Measurements from ENCODE around the gene PRR20G.
"Not testable (repeated sequence)": the region's sequence is repeated elsewhere in the genome, so short reads cannot be mapped to it uniquely, and the experiment has no call there.

PRR20G gene

DNA sequence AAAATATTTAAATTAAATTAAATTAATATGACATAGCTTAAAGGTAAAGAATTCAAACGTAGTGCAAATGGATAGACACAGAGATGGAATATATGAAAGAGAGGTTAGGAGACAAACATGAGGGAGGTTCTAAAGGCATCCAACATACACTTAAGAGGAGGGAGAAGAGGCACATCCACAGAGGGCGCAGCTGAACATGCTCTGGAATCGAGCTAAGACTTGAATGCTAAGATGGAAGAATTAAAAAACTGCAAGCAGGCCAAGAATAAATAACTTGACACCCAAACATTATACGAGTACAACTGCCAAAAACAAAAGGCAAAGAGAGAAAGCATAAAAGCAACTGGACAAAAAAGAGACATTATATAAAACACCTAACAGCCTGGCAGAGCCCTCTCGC is 9.1 kb upstream of the PRR20G start:
- no peak for DNase-seq

- no peak for DNase-seq
Observed at GRCh38 chr3:127296166-127296565, 8.3 kb upstream of the PRR20G start.

DNA sequence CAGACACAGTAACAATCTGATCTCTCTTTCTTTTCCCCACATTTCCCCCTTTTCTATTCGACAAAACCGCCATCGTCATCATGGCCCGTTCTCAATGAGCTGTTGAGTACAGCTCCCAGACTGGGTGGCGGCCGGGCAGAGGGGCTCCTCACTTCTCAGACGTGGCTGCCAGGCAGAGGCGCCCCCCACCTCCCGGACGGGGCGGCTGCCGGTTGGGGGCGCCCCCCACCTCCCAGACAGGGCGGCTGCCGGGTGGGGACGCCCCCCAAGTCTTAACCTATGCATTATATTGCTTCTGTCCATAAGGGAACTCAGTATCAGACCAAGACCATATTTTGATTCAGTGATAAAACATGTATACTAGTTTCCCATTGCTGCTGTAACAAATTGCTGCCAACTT is 5.8 kb upstream of the PRR20G start:
- not testable (repeated sequence) for DNase-seq

DNA sequence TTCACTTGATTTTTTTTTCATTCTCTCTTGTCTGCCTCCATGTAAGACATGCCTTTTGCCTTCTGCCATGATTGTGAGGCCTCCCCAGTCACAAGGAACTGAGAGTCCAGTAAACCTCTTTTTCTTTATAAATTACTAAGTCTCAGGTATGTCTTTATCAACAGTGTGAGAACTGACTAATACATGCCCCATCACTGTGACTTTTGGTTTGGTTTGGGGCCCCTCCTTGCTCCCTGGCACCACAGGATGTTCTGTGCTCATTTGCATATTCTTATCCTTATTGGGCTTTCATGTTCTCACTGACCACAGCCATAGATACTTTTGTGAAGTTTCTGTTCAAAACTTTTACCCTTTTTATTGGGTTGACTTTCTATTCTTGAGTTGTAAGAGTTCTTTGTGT is 3.8 kb upstream of the PRR20G start:
- DNase-seq, result no peak

GRCh38 chr3:127291114-127291513 is 3.3 kb upstream of the PRR20G start:
- DNase-seq, result no peak

- DNase-seq, result no peak
Observed at GRCh38 chr3:127289706-127290575, 2.1 kb upstream of the PRR20G start.

DNA sequence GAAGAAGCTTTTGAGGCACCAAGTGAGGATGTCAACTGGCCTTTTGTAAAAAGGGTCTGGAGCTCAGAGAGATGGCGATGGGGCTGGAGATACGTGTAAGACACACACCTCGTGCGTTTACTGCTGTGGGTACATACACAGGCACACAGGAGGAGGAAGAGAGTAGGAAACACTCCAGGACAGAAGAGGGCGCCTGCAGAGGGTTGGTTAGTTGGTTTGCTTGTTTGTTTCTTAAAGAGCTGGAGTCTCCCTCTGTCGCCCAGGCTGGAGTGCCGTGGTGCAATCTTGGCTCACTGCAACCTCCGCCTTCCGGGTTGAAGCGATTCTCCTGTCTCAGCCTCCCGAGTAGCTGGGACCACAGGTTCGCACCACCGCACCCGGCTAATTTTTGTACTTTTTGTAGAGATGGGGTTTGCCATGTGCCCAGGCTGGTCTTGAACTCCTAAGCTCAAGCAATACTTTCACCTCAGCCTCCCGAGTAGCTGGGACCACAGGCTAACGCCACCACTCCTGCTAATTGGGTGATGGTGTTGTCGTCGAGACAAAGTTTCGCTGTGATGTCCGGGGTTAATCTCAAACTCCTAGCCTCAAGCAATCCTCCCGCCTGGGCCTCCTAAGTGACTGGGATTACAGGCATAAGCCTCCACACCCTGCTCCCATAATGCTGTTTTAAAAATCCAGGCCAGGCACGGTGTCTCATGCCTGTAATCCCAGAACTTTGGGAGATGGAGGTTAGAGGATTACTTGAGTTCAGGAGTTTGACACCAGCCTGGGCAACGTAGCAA is 1.3 kb upstream of the PRR20G start:
- no peak for DNase-seq

DNA sequence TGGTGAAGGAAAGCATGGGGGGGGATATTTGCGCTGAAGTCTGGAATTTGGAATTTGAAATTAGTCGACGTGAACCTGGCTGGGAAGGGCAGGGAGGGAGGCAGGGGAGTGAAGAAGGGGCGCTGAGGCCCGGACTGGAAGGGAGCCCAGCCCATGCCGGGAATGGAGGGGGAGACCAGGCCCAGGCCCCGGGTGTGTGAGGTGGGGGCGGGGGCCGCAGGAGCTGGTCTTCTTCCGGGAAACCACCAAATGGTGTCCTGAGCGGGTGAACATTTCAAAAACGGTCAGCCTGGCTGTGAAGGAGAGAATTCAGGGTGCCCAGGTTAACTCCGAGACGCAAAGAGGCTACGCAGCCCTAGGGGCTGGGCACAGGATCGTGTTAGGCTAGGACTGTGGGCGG is 497 bp upstream of the PRR20G start:
- DNase-seq, result no peak

DNA sequence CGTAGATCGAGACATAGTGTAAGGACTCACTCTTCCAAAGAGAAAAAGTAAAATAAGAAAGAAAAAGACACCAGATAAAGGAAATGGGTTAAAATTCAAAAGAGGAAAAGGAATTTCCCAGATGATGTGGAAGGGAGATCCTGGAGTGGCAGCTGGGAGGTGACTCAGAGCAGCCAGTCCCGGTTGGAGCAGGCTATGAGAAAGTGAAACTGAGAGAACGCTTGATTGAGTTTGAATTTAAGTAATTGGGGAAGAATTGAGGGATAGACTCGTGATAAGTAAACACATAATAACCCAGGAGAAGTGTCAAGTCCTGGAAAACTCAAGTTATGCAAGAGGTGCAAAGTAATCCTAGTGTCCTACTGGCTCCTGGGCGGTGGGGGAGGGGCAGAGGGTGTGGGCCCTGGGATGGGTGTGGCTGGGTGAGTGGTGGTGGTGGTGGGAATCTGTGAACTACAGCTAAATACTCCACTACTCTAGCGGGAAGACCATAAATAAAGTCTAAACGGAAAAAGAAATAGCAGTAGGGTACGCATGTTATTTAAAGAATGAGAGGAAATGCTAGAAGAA is 1.2 kb downstream of the PRR20G start:
- DNase-seq, result no peak

DNA sequence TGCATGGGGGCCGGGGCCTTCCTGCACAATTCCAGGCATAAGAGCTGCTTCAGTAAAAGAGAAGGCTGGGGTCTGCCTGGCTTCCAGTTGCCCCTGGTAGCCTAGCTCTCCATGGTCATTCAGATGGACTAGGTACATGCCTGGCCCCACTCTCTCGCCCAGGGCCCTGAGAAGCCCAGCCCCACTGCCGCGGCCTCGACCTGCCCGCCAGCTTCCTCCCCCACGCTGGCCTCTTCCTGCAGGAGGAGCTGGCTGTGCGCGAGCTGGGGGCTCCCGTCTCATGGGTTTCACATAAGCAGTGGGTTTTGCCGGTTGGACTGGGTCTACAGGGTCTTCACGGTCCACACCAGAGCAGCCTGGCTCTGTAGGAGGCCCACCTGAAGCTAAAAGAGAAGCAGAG is 3.6 kb downstream of the PRR20G start:
- DNase-seq, result no peak

GRCh38 chr3:127277561-127277960 is 10.3 kb downstream of the PRR20G start:
- DNase-seq, result no peak

- no peak for DNase-seq
Observed at GRCh38 chr3:127276995-127277394, 10.9 kb downstream of the PRR20G start.

DNA sequence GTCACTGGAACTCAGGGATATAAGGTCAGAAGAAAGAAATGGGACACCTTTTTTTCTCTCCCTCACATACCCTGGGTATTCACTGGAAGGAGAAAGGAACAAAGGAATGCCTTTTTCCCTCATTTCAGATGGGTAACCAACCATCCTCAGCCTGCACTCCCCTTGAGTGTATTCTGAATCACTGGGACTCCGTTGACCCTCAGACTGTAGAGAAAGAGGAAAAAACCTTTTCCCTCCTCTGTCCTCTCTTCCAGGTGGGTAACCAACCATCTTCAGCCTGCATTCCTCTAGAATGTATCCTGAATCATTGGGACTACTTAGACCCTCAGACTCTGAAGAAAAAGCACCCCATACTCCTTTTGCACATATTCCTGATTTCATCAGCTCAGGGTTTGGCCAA is 11.4 kb downstream of the PRR20G start:
- no peak for DNase-seq

GRCh38 chr3:127275287-127275781 is 12.5 kb downstream of the PRR20G start:
- DNase-seq, result no peak

- DNase-seq, result no peak
Observed at GRCh38 chr3:127274200-127274760, 13.6 kb downstream of the PRR20G start.

- DNase-seq, result no peak
Observed at GRCh38 chr3:127273206-127273605, 14.6 kb downstream of the PRR20G start.

- no peak for DNase-seq
Observed at GRCh38 chr3:127266186-127266585, 21.7 kb downstream of the PRR20G start.

- no peak for DNase-seq
Observed at GRCh38 chr3:127265581-127265981, 22.3 kb downstream of the PRR20G start.

GRCh38 chr3:127264794-127265514 is 22.9 kb downstream of the PRR20G start:
- DNase-seq, result no peak

DNA sequence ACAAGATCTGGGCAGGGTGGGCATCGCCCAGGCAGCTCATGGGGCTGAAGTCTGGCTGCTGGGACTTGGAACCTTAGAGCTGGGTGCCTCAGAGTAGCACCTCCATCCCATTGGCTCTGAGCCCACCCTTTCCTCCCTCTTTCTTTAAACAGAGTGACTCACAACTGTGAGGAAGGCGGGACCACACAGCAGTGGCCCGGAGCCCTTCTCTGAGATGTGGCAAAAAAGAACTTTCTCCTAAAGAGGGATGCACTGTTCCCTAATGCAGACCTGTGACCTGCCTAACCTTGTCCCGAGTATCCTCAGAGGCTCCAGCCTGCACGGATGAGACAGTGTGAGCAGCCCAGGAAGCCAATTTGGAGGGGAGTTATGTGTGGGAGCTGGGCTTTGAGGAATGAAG is 23.6 kb downstream of the PRR20G start:
- no peak for DNase-seq

GRCh38 chr3:127263586-127264231 is 24.1 kb downstream of the PRR20G start:
- no peak for DNase-seq

GRCh38 chr3:127263037-127263436 is 24.8 kb downstream of the PRR20G start:
- no peak for DNase-seq

Measured in NCI-H345 (cell line).